H1 (cell line): Measurements from ENCODE around the gene PCDH9. TPM values are rescaled to one million over a fixed set of nuclear protein-coding genes. Genes with fewer than 3 reads are reported as not detected.

Experiments used
- CBX8 ChIP-seq: fragments of 300-800, 300-1000 bp; sonication (generic); IDR thresholded peaks from 2 replicates; pipeline ENCODE4 v1.7.1; 2016; ENCODE audit warnings: low read depth, low read length, borderline replicate concordance
- POLR2A ChIP-seq, 2 experiments: IDR thresholded peaks; 1 replicate in 1 of 2; 2 replicates in 1 of 2; pipeline ENCODE4 v1.6.1; 2011; ENCODE audit warnings: low read depth in 2 of 2, low read length in 2 of 2, mild to moderate bottlenecking in 2 of 2; ENCODE audit errors: control extremely low read depth in 1 of 2
- polyA plus RNA-seq, 7 experiments: library from polyadenylated mRNA; depleted of rRNA in 3 of 7; stranded (reverse) in 5 of 7; unstranded in 2 of 7; fragments of >200 nt in 5 of 7; fragments of 200-250 nt in 2 of 7; gene quantifications; 1 replicate in 5 of 7; 2 replicates in 1 of 7; 4 replicates in 1 of 7; pipeline versions ENCODE4 v1.2.1 to v1.2.3, GENCODE V29; 2011 to 2013; ENCODE audit warnings: missing spikeins in 2 of 7, mixed read lengths in 2 of 7
- total RNA-seq: library from RNA; stranded (reverse); fragmentation: NEBNext Ultra II Directional; extraction: Animal tissue kit (Norgen Biotek cat#: 25700); gene quantifications from 2 replicates; pipeline ENCODE4 v1.2.1, GENCODE V29; 2021

Gene PCDH9
- total and polyA plus RNA-seq, 2 of the 8 experiments (the other 6 are each of a cell fraction or from before 2014, with no cell fraction given), result 0.12 to 0.60 TPM

DNA sequence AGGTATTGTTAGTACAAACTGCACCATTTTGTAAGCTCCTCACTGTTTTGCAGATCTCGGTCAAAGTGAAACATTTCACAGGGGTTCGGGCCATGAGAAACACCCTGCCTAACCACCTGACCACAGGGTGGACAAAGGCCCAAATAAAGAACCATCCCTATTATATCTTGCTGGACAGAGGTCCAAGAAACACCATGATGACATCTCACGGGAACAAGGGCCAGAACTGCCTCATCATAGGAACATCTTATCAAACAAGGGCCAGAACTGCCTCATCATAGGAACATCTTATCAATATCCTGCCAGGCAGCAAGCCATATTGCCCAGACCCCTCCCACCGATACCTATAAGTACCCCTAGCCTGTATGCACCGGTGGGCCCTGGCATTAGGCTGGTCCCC, 99.7 kb downstream of the PCDH9 start (continued):
- TF ChIP-seq CBX8 (no peak), POLR2A (IDR thresholded peaks at IDR 0.05; ENCODE audit: control extremely low read depth in 1 of 2, low read depth in 2 of 2, low read length in 2 of 2) (no peak)
